Thymus (tissue), 11 donors: ENCODE data around the gene ZNF646. TPM values are rescaled to one million over a fixed set of nuclear protein-coding genes. Genes with fewer than 3 reads are reported as not detected.

Experiments used
- DNase-seq, 9 donors: peaks; one replicate each; pipeline ENCODE4 v3.0.0-alpha.2; 2013; ENCODE audit warnings: low spot score in 9 of 9, low read depth in 6 of 9, missing footprints in 1 of 9
- H3K27ac ChIP-seq, 2 donors: one replicate each; pipeline ENCODE4 v1.5.1; 2013; ENCODE audit warnings: control low read depth in 1 of 2, low read depth in 1 of 2, low read length in 1 of 2, mild to moderate bottlenecking in 1 of 2, moderate library complexity in 1 of 2
- H3K27me3 ChIP-seq, 2 donors: one replicate each; pipeline ENCODE4 v1.5.1; 2013; ENCODE audit warnings: low read length in 1 of 2; ENCODE audit not compliant: control insufficient read depth in 2 of 2, insufficient read depth in 1 of 2
- H3K36me3 ChIP-seq, 2 donors: one replicate each; pipeline ENCODE4 v1.5.1; 2013; ENCODE audit warnings: low read length in 1 of 2, mild to moderate bottlenecking in 1 of 2, moderate library complexity in 1 of 2; ENCODE audit not compliant: control insufficient read depth in 2 of 2, insufficient read depth in 2 of 2
- H3K4me1 ChIP-seq, 2 donors: one replicate each; pipeline ENCODE4 v1.5.1; 2013; ENCODE audit warnings: low read length in 2 of 2; ENCODE audit not compliant: control insufficient read depth in 2 of 2, insufficient read depth in 2 of 2
- H3K4me3 ChIP-seq, 2 donors: one replicate each; pipeline ENCODE4 v1.5.1; 2013; ENCODE audit warnings: low read length in 2 of 2, control low read depth in 1 of 2, mild to moderate bottlenecking in 1 of 2
- H3K9me3 ChIP-seq, 2 donors: one replicate each; pipeline ENCODE4 v1.5.1; 2013; ENCODE audit warnings: low read length in 1 of 2, mild to moderate bottlenecking in 1 of 2; ENCODE audit not compliant: control insufficient read depth in 2 of 2, insufficient read depth in 1 of 2
- WGBS: extraction: QIAGEN DNeasy Blood & Tissue Kit; methylation state at CpG from one replicate; pipeline ENCODE4 v1.1.7; 2013; 5-methylcytosine and 5-hydroxymethylcytosine counted together
- polyA plus RNA-seq: library from polyadenylated mRNA; stranded (reverse); fragments of 200-250 nt; gene quantifications from one replicate; pipeline ENCODE4 v1.2.3, GENCODE V29; 2013
- total RNA-seq: library from RNA; stranded (reverse); fragments of 120-200 nt; gene quantifications from one replicate; pipeline ENCODE4 v1.2.4, GENCODE V29; 2013
- donor health status: healthy.

ZNF646 gene
- total and polyA plus RNA-seq, 2 donors: 8.1 to 12.7 TPM

GRCh38 chr16:31038993-31039392, 35.2 kb upstream of the ZNF646 start:
- H3K27me3 ChIP-seq: no peaks in the 10 kb centered on the region
- H3K36me3 ChIP-seq: peaks cover 35 to 44% of the 10 kb centered on the region in 2 donors

GRCh38 chr16:31042866-31043265, 31.4 kb upstream of the ZNF646 start:
- H3K9me3 ChIP-seq: no peaks in the 10 kb centered on the region
- no peak overlapping the region for H3K27ac ChIP-seq
- no peaks in the 10 kb centered on the region for H3K27me3 ChIP-seq
- no peak for DNase-seq
- peaks cover 18 to 37% of the 10 kb centered on the region in 2 donors for H3K36me3 ChIP-seq
- 99% methylated on average over 10 of the region's 10 CpGs for WGBS
- H3K4me1 ChIP-seq: no peaks in the 10 kb centered on the region
- no peak overlapping the region for H3K4me3 ChIP-seq

More at GRCh38 chr16:31038993-31039392, 35.2 kb upstream of the ZNF646 start:
- WGBS: 100% methylated on average over 2 of the region's 2 CpGs
- H3K4me3 ChIP-seq: no peak overlapping the region
- DNase-seq: no peak
- peaks cover 4 to 5% of the 10 kb centered on the region in 2 donors for H3K4me1 ChIP-seq
- no peaks in the 10 kb centered on the region for H3K9me3 ChIP-seq
- H3K27ac ChIP-seq: no peak overlapping the region

DNA sequence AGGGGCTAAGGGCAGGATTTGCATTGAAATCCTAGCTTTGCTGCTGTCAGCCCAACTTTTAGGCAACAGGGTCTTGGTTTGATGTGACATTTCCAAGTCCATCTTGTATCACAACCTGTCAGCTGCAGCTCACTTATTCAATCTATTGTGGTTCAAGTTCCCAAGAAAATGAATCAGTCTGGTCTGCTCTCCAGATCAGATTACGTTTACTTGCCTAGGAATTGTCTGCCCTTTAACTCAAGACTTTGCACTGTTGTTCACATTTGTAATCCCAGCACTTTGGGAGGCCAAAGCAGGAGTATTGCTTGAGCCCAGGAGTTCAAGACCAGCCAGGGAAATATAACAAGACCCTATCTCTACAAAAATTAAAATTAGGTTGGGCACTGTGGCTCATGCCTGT, 30.9 kb upstream of the ZNF646 start:
- 95% methylated on average over 1 of the region's 1 CpG for WGBS
- no peaks in the 10 kb centered on the region for H3K4me1 ChIP-seq
- no peak overlapping the region for H3K4me3 ChIP-seq
- H3K27ac ChIP-seq: no peak overlapping the region
- peaks cover 16 to 32% of the 10 kb centered on the region in 2 donors for H3K36me3 ChIP-seq
- H3K9me3 ChIP-seq: no peaks in the 10 kb centered on the region
- no peaks in the 10 kb centered on the region for H3K27me3 ChIP-seq
- DNase-seq: no peak

GRCh38 chr16:31043898-31044481, 30.2 kb upstream of the ZNF646 start:
- DNase-seq: no peak
- no peak overlapping the region for H3K4me3 ChIP-seq
- peaks cover 11 to 26% of the 10 kb centered on the region in 2 donors for H3K36me3 ChIP-seq
- no peaks in the 10 kb centered on the region for H3K27me3 ChIP-seq
- 95% methylated on average over 4 of the region's 4 CpGs for WGBS
- no peak overlapping the region for H3K27ac ChIP-seq
- no peaks in the 10 kb centered on the region for H3K4me1 ChIP-seq
- no peaks in the 10 kb centered on the region for H3K9me3 ChIP-seq

DNA sequence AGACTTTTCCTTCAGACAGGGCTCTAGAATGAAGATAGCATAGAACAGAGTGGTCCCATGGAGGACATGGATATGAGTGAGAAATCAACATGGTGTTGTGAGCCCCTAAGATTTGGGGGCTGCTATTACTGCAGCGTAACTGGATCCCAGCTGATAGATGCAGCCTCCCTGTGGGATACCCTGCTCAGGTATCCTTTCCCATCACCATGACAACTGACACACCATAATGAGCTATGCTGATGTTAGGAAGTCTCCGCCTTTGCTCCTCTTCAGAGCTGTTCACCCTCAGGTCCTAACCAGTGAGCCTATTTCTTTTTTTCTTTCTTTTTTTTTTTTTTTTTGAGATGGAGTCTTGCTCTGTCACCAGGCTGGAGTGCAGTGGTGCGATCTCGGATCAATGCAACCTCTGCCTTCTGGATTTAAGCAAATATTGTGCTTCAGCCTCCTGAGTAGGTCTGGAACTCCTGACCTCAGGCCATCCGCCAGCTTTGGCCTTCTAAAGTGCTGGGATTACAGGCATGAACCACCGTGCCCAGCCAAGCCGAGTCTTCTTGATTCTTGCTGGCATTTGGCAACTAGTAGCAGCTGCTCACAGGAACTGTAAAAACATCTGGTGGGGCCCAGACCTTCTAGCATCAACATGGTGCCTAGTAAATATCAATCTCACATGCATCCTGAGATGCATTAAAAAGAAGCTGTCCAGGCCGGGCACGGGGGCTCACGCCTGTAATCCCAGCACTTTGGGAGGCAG, 23.8 kb upstream of the ZNF646 start:
- Histone ChIP-seq H3K27me3 (no peaks in the 10 kb centered on the region), H3K4me1 (no peaks in the 10 kb centered on the region), H3K9me3 (no peaks in the 10 kb centered on the region), H3K36me3 (no peaks in the 10 kb centered on the region), H3K27ac (no peak overlapping the region), H3K4me3 (no peak overlapping the region)
- WGBS: 93% methylated on average over 10 of the region's 10 CpGs
- DNase-seq: no peak

DNA sequence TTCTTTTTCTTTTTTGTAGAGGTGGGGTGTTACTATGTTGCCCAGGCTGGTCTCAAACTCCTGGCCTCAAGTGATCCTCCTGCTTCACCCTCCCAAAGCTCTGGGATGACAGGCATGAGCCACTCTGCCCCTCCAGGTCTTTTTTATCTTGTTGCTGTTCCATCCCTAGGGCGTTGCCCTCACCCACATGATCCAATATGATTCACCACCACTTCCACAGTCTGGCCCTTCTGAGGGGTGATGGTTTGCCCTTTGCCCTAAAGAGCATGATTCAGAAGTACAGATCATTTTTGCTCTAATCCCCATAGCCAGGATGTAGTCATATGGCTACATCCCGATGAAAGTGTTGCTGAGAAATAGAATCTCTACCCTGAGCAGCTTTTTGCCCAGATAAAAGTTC, 22.1 kb upstream of the ZNF646 start:
- Histone ChIP-seq H3K9me3 (no peaks in the 10 kb centered on the region), H3K27me3 (no peaks in the 10 kb centered on the region), H3K27ac (no peak overlapping the region), H3K36me3 (no peaks in the 10 kb centered on the region), H3K4me1 (no peaks in the 10 kb centered on the region), H3K4me3 (no peak overlapping the region)
- 88% methylated on average over 2 of the region's 2 CpGs for WGBS
- no peak for DNase-seq

DNA sequence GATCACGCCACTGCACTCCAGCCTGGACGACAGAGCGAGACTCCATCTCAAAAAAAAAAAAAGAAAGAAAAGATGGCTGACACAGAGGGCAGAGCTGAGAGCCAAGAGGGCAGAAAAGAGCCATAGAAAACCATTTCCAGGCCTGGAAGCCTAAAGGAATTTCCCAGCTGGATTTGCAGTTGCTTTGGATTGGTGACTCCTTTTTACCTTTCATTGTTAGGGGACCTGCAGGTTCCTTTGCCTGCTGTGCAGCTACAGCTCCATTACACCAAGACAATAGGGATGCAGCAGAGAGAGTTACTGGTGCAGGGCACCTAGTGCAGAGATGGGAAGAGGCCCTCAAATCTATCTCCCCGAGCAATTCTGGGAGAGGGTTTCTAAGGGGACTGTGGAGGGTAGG, 18.6 kb upstream of the ZNF646 start:
- DNase-seq: no peak
- Histone ChIP-seq H3K4me3 (no peak overlapping the region), H3K9me3 (no peaks in the 10 kb centered on the region), H3K36me3 (peaks cover 0 to 10% of the 10 kb centered on the region in 2 donors), H3K27ac (no peak overlapping the region), H3K27me3 (no peaks in the 10 kb centered on the region), H3K4me1 (no peaks in the 10 kb centered on the region)
- over 99% methylated on average over 4 of the region's 4 CpGs for WGBS

DNA sequence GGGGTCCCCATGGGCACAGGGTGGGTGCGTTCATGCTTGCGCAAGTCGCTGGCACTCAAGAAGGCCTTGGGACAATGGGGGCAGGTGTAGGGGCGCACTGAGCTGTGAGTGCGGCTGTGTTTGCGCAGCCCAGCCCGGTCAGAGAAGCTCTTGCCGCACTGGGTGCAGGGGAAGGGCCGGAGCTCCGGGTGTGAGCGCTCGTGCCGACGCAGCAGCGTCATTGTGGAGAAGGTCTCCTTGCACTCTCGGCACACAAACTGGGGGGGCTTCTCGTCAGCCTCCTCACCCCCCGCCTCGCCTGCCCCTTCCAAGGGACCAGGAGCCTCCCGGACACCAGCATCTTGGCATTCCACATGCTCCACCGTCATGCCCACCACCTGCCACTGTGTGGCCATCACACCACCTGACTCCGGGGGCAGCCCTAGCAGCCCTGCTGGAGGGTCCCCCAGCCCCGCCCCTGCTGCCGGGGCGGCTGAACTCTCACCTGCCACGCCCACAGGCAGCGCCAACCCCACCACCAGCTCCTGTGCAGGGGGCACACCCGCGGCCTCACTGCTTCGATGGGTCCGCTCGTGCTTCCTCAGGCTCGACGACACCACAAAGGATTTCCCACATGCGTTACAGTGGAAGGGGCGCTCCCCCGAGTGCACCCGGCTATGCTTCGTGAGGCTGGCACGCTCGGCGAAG, 13.0 kb upstream of the ZNF646 start:
- no peak for DNase-seq
- no peak overlapping the region for H3K4me3 ChIP-seq
- H3K27me3 ChIP-seq: no peaks in the 10 kb centered on the region
- H3K36me3 ChIP-seq: peaks cover 26 to 36% of the 10 kb centered on the region in 2 donors
- H3K4me1 ChIP-seq: peaks cover 2 to 17% of the 10 kb centered on the region in 2 donors
- no peak overlapping the region for H3K27ac ChIP-seq
- 97% methylated on average over 42 of the region's 42 CpGs for WGBS
- no peaks in the 10 kb centered on the region for H3K9me3 ChIP-seq

DNA sequence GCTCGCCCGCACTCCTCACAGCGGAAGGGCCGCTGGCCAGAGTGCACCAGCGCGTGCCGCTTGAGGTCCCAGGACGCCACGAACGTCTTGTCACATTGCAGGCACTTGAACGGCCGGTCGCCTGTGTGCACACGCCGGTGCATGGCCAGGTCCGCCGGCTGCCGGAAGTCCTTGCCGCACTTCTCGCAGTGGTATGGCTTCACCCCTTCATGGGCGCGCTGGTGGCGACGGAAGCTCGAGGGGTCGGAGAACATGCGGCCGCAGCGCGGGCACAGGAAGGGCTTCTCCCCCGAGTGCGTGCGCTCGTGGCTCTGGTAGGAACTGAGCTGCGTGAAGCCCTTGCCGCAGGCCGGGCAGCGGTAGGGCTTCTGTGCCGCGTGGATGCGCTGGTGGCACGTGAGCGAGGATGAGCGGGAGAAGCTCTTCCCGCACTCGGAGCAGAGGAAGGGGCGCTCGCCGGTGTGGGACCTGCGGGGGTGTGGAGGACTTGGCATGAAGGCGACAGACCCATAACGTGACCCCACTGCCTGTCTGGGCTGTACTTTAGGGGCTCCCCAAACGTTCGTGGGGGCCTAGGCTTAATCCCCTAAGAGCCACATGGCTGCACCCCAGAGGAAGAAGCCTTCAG, 12.3 kb upstream of the ZNF646 start:
- peaks cover 26 to 36% of the 10 kb centered on the region in 2 donors for H3K36me3 ChIP-seq
- no peak for DNase-seq

More for the DNA sequence above, 12.3 kb upstream of the ZNF646 start:
- no peak overlapping the region for H3K4me3 ChIP-seq
- H3K4me1 ChIP-seq: peaks cover 2 to 17% of the 10 kb centered on the region in 2 donors
- no peaks in the 10 kb centered on the region for H3K9me3 ChIP-seq
- H3K27ac ChIP-seq: no peak overlapping the region
- WGBS: 98% methylated on average over 54 of the region's 54 CpGs
- no peaks in the 10 kb centered on the region for H3K27me3 ChIP-seq
